ENCODE measurements around the gene S100A9.

The S100A9 gene

DNA sequence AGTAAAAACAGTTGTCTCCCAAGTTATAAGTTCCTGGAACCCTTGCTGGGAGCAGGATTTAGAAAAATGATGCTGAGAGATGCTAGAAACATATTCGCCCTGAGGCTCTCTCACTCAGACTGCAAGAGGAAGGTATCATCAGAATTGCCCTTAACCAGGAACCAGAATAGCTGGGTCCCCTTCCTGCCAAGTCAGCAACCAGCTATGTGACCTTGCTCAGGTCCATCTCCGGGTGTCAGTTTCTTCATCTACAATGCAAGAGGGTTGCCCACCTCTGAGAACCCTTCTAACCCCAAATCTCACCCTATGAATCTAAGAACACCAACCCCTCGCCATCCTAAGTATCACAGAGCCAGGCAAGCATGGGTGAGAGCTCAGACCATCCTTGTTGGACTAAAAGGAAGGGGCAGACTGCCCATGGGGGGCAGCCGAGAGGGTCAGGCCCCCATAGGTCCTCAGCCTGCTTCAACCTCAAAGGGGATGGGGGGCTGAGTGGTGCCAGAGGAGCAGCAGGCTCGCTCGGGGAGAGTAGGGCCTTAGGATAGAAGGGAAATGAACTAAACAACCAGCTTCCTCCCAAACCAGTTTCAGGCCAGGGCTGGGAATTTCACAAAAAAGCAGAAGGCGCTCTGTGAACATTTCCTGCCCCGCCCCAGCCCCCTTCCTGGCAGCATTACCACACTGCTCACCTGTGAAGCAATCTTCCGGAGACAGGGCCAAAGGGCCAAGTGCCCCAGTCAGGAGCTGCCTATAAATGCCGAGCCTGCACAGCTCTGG is 390 bp upstream of the S100A9 start:
- ATAC-seq: no peak

DNA sequence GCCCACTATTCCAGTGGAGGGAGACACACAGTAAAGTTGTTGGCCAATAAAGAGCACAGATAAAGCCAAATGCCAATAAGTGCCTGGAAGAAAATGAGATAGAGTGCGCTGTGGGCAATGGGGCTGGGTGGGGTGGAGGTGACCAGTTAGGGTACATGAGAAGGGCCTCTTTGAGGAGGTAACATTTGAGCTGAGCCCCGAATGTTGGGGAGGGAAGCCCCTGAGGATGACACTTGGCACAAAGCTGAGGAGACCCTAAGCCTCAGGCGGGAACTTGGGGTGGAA is 979 bp downstream of the S100A9 start:
- no peak for TF ChIP-seq SNAI2 (CRISPR knock-in tag; IDR thresholded peaks at IDR 0.05)
- TF ChIP-seq ESRRG (CRISPR knock-in tag; IDR thresholded peaks at IDR 0.05): no peak
- TF ChIP-seq, protein P1, sequence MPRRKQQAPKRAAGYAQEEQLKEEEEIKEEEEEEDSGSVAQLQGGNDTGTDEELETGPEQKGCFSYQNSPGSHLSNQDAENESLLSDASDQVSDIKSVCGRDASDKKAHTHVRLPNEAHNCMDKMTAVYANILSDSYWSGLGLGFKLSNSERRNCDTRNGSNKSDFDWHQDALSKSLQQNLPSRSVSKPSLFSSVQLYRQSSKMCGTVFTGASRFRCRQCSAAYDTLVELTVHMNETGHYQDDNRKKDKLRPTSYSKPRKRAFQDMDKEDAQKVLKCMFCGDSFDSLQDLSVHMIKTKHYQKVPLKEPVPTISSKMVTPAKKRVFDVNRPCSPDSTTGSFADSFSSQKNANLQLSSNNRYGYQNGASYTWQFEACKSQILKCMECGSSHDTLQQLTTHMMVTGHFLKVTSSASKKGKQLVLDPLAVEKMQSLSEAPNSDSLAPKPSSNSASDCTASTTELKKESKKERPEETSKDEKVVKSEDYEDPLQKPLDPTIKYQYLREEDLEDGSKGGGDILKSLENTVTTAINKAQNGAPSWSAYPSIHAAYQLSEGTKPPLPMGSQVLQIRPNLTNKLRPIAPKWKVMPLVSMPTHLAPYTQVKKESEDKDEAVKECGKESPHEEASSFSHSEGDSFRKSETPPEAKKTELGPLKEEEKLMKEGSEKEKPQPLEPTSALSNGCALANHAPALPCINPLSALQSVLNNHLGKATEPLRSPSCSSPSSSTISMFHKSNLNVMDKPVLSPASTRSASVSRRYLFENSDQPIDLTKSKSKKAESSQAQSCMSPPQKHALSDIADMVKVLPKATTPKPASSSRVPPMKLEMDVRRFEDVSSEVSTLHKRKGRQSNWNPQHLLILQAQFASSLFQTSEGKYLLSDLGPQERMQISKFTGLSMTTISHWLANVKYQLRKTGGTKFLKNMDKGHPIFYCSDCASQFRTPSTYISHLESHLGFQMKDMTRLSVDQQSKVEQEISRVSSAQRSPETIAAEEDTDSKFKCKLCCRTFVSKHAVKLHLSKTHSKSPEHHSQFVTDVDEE (CRISPR knock-in tag; IDR thresholded peaks at IDR 0.05): no peak
- TF ChIP-seq PPARA (CRISPR knock-in tag; IDR thresholded peaks at IDR 0.05; ENCODE audit: borderline replicate concordance): no peak
- no peak for TF ChIP-seq TOX (CRISPR knock-in tag; IDR thresholded peaks at IDR 0.05; ENCODE audit: borderline replicate concordance)
- no peak for TF ChIP-seq TCF4 (CRISPR knock-in tag; IDR thresholded peaks at IDR 0.05; ENCODE audit: borderline replicate concordance)
- no peak for TF ChIP-seq OSR1 (CRISPR knock-in tag; IDR thresholded peaks at IDR 0.05)
- no peak for TF ChIP-seq CSDC2 (CRISPR knock-in tag; IDR thresholded peaks at IDR 0.05)
- TF ChIP-seq RARB (CRISPR knock-in tag; IDR thresholded peaks at IDR 0.05): no peak
- TF ChIP-seq GLIS3 (CRISPR knock-in tag; IDR thresholded peaks at IDR 0.05): no peak
- no peak for TF ChIP-seq ZFP3 (CRISPR knock-in tag; IDR thresholded peaks at IDR 0.05)
- no peak for TF ChIP-seq ZNF8 (CRISPR knock-in tag; IDR thresholded peaks at IDR 0.05)
- TF ChIP-seq, protein P2, sequence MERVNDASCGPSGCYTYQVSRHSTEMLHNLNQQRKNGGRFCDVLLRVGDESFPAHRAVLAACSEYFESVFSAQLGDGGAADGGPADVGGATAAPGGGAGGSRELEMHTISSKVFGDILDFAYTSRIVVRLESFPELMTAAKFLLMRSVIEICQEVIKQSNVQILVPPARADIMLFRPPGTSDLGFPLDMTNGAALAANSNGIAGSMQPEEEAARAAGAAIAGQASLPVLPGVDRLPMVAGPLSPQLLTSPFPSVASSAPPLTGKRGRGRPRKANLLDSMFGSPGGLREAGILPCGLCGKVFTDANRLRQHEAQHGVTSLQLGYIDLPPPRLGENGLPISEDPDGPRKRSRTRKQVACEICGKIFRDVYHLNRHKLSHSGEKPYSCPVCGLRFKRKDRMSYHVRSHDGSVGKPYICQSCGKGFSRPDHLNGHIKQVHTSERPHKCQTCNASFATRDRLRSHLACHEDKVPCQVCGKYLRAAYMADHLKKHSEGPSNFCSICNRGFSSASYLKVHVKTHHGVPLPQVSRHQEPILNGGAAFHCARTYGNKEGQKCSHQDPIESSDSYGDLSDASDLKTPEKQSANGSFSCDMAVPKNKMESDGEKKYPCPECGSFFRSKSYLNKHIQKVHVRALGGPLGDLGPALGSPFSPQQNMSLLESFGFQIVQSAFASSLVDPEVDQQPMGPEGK (CRISPR knock-in tag; IDR thresholded peaks at IDR 0.05; ENCODE audit: borderline replicate concordance): no peak
- no peak for ATAC-seq

More for the DNA sequence above, 390 bp upstream of the S100A9 start:
- no peak for TF ChIP-seq OSR1 (CRISPR knock-in tag; IDR thresholded peaks at IDR 0.05)
- no peak for TF ChIP-seq TCF4 (CRISPR knock-in tag; IDR thresholded peaks at IDR 0.05; ENCODE audit: borderline replicate concordance)
- no peak for TF ChIP-seq ZFP3 (CRISPR knock-in tag; IDR thresholded peaks at IDR 0.05)
- TF ChIP-seq ARNTL (CRISPR knock-in tag; IDR thresholded peaks at IDR 0.05; ENCODE audit: borderline replicate concordance, low read depth): no peak
- TF ChIP-seq, protein P1 (CRISPR knock-in tag; IDR thresholded peaks at IDR 0.05): no peak
- no peak for TF ChIP-seq ZFP30 (CRISPR knock-in tag; IDR thresholded peaks at IDR 0.05)
- no peak for TF ChIP-seq CSDC2 (CRISPR knock-in tag; IDR thresholded peaks at IDR 0.05)
- TF ChIP-seq ZNF70 (CRISPR knock-in tag; IDR thresholded peaks at IDR 0.05): no peak
- no peak for TF ChIP-seq SNAI2 (CRISPR knock-in tag; IDR thresholded peaks at IDR 0.05)
- TF ChIP-seq, protein P3, sequence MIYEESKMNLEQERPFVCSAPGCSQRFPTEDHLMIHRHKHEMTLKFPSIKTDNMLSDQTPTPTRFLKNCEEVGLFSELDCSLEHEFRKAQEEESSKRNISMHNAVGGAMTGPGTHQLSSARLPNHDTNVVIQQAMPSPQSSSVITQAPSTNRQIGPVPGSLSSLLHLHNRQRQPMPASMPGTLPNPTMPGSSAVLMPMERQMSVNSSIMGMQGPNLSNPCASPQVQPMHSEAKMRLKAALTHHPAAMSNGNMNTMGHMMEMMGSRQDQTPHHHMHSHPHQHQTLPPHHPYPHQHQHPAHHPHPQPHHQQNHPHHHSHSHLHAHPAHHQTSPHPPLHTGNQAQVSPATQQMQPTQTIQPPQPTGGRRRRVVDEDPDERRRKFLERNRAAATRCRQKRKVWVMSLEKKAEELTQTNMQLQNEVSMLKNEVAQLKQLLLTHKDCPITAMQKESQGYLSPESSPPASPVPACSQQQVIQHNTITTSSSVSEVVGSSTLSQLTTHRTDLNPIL (CRISPR knock-in tag; IDR thresholded peaks at IDR 0.05; ENCODE audit: low read depth): no peak
- TF ChIP-seq BACH2 (CRISPR knock-in tag; IDR thresholded peaks at IDR 0.05; ENCODE audit: borderline replicate concordance): no peak
- no peak for TF ChIP-seq ZNF565 (CRISPR knock-in tag; conservative IDR thresholded peaks at IDR 0.05; ENCODE audit: low read depth)
- TF ChIP-seq, protein P4, sequence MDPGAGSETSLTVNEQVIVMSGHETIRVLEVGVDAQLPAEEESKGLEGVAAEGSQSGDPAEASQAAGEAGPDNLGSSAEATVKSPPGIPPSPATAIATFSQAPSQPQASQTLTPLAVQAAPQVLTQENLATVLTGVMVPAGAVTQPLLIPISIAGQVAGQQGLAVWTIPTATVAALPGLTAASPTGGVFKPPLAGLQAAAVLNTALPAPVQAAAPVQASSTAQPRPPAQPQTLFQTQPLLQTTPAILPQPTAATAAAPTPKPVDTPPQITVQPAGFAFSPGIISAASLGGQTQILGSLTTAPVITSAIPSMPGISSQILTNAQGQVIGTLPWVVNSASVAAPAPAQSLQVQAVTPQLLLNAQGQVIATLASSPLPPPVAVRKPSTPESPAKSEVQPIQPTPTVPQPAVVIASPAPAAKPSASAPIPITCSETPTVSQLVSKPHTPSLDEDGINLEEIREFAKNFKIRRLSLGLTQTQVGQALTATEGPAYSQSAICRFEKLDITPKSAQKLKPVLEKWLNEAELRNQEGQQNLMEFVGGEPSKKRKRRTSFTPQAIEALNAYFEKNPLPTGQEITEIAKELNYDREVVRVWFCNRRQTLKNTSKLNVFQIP (CRISPR knock-in tag; IDR thresholded peaks at IDR 0.05; ENCODE audit: borderline replicate concordance, low read depth): no peak
- no peak for TF ChIP-seq GLIS3 (CRISPR knock-in tag; IDR thresholded peaks at IDR 0.05)
- TF ChIP-seq, protein P5, sequence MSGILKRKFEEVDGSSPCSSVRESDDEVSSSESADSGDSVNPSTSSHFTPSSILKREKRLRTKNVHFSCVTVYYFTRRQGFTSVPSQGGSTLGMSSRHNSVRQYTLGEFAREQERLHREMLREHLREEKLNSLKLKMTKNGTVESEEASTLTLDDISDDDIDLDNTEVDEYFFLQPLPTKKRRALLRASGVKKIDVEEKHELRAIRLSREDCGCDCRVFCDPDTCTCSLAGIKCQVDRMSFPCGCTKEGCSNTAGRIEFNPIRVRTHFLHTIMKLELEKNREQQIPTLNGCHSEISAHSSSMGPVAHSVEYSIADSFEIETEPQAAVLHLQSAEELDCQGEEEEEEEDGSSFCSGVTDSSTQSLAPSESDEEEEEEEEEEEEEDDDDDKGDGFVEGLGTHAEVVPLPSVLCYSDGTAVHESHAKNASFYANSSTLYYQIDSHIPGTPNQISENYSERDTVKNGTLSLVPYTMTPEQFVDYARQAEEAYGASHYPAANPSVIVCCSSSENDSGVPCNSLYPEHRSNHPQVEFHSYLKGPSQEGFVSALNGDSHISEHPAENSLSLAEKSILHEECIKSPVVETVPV (CRISPR knock-in tag; IDR thresholded peaks at IDR 0.05): no peak
- no peak for TF ChIP-seq PPARA (CRISPR knock-in tag; IDR thresholded peaks at IDR 0.05; ENCODE audit: borderline replicate concordance)
- no peak for TF ChIP-seq RARB (CRISPR knock-in tag; IDR thresholded peaks at IDR 0.05)

All from SK-N-SH treated with all-trans-retinoic acid at 6 μM for 48 hours (cell line).